ENCODE measurements around the gene NDFIP1.
"Not testable (repeated sequence)": the region's sequence is repeated elsewhere in the genome, so short reads cannot be mapped to it uniquely, and the experiment has no call there.

Gene NDFIP1, protein sequence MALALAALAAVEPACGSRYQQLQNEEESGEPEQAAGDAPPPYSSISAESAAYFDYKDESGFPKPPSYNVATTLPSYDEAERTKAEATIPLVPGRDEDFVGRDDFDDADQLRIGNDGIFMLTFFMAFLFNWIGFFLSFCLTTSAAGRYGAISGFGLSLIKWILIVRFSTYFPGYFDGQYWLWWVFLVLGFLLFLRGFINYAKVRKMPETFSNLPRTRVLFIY

DNA sequence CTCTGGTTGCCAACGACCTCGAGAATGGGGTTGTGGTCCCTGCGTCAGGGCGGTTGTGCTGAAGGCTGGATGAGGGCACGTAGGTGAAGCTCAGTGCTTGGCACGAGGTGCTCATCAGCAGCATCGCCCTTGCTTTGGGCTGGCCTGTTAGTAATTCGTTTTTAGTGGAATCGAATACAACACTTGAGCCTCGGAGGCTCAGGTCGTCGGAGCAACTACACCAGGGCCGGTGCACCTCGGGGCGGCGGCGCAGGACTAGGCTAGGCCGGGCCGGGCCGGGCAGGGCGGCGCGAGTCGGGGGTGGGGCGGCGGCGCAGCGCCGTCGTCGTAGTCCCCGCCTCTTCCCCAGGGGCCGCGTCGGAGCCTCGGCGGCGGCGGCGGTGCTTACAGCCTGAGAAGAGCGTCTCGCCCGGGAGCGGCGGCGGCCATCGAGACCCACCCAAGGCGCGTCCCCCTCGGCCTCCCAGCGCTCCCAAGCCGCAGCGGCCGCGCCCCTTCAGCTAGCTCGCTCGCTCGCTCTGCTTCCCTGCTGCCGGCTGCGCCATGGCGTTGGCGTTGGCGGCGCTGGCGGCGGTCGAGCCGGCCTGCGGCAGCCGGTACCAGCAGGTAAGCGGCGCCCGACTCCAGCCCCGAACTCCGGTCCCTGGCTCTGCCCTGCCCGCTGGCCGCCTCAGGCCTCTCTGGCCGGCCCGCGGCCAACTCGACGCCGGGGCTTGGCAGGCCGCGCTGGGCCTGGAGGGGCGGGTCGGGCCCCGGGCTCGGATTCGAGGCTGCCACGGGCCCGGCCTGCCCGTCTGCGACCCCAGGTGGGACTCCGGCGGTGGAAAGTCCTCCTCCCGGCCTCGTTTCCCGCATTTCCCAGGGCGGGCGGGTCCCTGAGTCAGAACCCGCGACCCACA is at the start of gene NDFIP1:
NDFIP1 (plus strand) TSS at position 348 of the 899 bp plus-strand sequence; CDS start at position 544, 196 bp downstream.
- in situ Hi-C loops (cut with HindIII; ENCODE audit: low sequenced_read_pairs) = no loop called here

DNA sequence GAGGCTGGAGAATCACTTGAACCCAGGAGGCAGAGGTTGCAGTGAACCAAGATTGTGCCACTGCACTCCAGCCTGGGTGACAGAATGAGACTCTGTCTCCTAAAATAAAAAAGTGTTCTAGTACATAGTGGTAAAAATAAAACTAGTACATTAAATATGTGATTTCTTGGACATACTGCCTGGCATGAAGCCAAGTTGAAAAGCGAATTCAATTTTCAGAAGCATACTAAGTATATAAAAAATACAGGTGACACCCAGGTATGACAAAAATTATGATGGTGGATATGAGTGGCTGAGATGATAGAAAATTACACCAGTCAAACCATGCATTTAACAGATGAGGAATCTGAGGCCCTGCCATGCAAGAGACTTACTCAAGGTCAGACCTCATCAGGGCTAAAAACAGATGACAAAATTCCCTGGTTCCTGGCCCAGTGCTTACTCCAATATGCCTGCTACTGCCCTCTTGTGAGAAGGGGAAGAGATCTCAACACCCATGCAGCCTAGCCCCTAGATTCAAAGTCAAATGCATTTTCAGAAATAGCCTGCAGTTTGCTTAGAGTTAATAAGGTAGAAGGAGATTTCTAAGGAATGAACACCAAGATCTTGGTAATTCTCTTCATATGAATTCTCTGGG is 49.2 kb upstream of the NDFIP1 start:
- in situ Hi-C loops (cut with HindIII; ENCODE audit: low sequenced_read_pairs) = no loop called here

DNA sequence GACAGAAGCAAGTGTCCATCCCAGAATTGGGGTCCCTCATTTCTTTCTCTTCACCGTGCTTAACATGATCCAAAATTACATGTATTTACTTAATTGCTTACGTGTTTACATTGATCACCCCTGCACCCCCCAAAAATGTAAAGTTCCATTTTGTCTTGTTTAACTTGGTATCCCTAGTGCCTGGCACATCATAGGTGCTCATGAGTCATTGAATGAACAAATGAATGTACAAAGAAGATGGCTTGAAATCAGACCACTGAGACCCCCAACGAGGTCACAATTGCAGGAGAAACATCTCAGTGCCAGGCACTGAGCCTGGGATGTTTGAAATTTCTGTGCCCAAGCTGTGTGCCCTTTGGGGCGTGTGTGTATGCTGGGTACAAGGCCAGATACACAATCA is 45.2 kb upstream of the NDFIP1 start:
- in situ Hi-C loops (cut with HindIII; ENCODE audit: low sequenced_read_pairs) = no loop called here

DNA sequence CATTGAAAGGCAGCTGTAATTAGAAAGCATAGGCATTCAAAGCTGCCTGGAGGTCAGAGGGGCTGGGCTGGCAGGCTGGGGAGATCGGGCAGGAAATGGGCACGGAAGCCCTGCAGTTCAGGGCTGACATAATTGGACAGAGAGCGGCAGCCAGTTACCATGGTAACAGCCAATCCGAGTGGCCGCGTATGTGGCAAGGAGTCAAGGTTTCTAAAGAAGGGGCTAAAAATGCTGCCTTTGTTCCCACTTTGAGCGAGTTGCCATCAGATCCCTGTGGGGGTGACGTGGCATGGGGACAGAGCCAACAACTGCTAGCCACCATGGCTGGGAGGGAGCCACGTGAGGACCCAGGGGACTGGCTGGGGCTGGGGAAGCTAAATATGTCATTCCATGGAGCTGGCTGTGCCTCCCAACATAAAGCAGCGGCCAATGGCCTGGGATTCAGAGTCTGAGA is 44.7 kb upstream of the NDFIP1 start:
- in situ Hi-C loops (cut with HindIII; ENCODE audit: low sequenced_read_pairs) = no loop called here

DNA sequence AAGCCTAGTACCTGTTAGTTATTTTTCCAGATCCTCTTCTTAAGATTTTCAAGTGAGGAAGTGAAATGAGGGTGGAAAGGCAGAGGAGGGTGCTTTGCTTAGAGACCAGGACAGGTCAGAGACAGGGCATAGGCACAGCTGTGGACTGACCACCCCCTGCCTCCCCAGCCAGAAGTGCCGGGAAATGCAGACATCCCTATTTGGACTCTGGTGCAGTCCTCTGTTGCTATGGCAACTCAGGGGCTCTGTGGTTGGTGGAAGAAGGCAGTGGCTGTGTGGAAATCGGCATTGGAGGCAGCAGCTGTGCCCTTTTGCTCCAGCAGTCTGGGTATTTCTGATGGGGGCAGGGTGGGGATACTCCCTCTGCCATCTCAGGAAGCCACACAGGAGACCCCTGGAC is 43.3 kb upstream of the NDFIP1 start:
- in situ Hi-C loops (cut with HindIII; ENCODE audit: low sequenced_read_pairs) = no loop called here

DNA sequence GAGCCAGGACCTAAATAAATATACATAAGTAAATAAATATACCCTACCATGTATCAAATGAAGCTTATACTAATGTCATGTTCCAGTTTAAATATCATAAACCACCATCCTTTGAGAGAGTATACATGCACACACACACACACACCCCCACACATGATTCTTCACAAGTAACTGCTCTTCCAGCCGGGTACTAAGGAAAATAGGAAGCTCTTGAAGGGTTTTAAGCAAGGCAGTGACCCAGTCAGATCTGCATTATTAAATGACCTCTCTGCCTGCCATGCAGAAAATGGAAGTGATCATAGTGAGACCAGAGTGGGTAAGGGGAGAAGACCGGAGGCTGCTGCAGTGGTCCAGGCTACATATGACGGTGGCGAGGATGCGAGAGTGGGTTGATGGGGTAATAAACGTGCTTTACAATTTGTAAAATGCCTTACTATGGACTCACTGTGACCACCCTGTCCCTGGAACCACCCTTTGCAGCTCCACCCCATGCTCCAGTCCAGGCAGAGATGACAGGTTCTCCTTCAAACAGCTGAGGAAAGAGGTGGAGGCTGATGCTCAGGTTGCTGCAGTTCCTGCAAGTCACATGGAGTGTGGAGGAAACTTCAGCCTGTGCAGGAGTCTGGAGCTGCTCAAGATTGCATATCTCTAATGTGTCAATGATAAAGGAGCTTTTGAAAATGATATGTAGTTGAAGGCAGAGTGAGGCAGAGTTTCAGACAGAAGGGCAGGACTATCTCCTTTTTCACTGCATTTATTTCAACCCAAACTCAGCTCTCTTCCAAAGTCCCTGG is 38.8 kb upstream of the NDFIP1 start:
- in situ Hi-C loops (cut with HindIII; ENCODE audit: low sequenced_read_pairs) = no loop called here

DNA sequence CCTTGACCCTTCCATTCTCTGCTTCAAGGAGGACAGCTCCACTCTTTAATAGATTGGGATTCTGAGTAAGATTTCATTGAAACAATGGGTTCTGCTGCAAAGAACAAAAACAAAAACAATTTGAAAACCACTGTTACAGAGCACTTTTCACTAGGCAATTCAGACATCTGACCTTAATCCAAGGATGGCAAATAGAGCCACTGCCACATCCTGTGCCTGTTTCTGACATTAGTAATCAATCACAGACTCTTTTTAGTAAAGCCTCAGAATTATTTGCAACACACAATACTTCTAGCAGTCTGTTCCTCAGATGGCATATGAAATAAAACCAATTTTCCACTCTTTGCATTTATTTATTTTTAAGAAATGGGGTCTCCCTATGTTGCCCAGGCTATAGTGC is 37.8 kb upstream of the NDFIP1 start:
- in situ Hi-C loops (cut with HindIII; ENCODE audit: low sequenced_read_pairs) = no loop called here

DNA sequence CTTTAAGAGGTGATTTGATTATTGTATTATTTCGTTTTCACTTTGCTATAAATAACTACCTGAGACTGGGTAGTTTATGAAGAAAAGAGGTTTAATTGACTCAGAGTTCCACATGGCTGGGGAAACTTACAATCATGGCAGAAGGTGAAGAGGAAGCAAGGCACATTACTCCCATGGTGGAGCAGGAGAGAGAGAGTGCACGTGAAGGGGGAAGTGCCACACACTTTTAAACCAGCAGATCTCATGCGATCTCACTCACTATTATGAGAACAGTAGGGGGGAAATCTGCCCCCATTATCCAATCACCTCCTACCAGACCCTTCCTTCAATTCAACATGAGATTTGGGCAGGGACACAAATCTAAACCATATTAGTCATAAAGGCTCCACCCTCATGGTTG is 36.1 kb upstream of the NDFIP1 start:
- in situ Hi-C loops (cut with HindIII; ENCODE audit: low sequenced_read_pairs) = no loop called here

DNA sequence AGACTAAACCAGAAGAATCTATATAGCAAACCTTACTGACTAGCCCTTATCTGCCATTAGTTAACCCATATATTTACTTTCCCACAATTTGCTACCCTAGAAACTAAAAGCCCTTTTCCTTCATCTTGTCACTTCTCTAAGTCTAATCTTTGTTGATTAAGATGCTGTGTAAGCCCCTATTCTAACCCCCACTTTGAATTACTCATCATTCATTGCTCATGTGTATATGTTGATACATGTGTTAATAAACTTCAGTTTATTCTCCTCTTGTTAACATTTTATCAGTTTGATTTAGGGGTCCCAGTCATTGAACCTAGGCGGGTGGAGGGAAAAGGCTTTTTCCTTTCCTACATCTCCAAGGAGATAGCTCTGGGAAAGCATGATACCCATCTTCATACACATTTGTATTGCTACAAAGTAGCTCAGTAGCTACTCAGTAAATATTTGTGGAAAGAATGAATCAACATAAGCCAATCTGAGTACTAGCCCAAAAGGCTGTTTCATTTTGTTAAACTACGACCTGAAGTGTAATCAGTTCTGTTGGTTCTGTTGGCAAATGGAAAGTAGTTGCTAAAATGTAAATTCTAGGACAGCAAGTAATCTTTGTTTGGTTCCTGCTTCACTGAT is 35.1 kb upstream of the NDFIP1 start:
- in situ Hi-C loops (cut with HindIII; ENCODE audit: low sequenced_read_pairs) = no loop called here

DNA sequence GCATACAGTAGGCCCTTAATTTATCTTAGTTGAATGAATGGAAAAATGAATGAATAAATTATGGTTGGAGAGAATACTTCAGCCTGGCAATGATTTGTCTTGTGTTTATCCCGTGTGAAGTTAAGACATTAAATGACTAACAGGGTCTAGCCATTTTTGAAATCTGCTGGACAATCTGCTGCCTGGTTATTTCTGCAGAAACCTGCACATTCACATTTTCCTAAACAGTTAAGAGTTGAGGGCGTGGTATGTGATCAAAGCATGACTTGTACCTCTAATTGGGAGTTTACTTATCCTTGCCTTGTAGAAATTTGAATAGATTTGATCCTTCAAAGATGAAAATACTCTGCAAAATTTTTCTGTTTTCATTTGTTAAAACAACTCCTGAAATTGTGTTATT is 34.6 kb upstream of the NDFIP1 start:
- in situ Hi-C loops (cut with HindIII; ENCODE audit: low sequenced_read_pairs) = no loop called here

DNA sequence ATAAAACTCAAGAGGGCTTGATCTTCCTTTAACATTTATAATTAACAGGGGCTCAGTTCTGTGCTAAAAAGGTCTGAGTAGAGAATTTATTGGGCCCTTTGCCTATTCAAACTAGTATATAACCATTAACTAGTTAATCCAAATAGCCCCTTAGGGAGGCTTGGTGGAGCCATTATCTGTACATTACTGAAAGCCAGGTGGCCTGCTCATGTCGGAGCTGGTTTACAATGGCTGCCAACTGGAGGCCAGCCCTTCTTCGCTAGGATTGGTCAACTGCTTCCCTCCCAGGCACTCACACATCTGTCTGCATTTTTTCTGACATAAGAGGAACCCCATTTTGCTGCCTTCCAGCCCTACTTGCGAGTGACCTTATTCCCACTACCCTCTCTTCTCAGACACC is 30.4 kb upstream of the NDFIP1 start:
- in situ Hi-C loops (cut with HindIII; ENCODE audit: low sequenced_read_pairs) = no loop called here

DNA sequence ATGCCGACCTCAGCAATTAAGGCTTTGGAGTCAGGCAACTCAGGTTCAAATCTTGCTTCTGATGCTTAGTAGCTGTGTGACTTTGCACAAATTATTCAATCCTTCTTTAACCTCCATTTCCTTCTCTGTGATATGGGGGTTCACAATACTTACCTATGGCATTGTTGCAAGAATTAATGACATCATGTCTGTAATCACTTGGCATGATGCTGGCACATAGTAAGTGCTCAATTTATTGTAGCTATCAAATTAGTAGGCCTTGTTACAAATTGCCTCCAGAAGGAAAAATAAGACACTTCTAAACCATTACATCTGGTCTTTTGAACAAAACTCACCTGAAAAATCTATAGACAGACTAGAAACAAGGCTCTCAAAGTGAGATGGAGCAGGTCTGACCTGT is 29.9 kb upstream of the NDFIP1 start:
- in situ Hi-C loops (cut with HindIII; ENCODE audit: low sequenced_read_pairs) = no loop called here

DNA sequence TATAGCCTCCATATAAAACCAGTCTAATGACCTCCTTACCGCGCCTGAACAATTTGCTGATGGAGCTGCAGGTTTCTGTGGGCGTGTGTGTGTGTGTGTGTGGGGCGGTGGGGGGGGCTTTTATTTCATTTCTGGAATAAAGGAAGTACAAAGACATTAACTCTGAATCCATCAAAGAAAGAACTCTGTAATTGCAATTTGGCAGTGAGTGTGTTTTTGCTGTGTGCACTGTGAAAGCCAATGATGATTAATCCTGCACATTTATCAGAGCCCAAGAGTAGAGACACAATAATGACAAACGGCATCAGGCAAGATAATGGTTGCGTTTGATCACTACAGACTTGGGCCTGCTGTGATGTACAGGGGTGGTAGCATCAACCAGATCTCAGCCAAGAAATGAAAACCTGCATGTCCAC is 29.3 kb upstream of the NDFIP1 start:
- in situ Hi-C loops (cut with HindIII; ENCODE audit: low sequenced_read_pairs) = no loop called here

DNA sequence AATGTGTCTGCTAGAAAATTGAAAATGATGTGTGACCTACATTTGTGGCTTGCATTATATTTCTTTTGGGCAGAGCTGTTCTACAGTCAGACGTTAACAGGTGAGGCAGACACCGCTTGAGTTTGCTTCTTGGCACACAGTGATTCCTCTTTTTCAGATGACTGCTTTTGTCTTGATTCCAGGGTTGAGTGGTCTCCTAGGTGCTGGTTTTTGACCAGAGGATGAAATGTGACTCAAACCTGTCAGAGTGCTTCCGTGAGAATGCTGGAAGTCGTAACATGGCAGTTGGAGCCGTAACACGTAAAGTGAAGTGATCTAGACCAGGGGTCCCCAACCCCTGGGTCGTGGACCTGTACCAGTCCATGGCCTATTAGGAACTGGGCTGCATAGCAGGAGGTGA is 28.3 kb upstream of the NDFIP1 start:
- in situ Hi-C loops (cut with HindIII; ENCODE audit: low sequenced_read_pairs) = no loop called here

DNA sequence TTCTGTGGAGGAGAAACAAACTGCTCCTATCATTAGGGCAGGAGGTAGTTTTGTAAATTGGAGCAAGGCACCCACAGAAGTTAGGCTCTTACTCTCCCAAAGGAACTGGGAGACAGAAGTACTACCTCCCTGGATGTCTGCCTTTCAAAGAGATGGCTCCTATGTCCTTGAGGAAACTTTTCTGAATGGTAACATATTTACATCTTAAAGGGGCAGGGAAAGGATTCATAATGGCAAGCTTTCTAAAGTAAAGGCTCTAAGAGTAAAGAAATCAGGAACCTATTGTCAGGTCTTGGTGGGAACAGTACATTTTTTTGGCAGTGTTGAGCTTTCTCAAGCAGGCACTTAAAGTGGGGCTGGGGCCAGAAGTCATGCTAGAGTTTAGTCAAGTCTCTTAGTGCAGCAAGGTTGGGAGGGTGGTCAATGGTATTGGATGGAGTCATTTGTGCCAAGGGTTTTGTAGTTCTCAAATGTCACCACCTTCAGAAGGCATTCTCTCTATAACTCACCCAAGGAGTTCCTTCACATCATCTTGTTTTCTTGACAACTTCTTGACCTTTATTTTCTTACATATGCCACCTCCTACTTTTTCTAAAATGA is 26.3 kb upstream of the NDFIP1 start:
- in situ Hi-C loops (cut with HindIII; ENCODE audit: low sequenced_read_pairs) = no loop called here

DNA sequence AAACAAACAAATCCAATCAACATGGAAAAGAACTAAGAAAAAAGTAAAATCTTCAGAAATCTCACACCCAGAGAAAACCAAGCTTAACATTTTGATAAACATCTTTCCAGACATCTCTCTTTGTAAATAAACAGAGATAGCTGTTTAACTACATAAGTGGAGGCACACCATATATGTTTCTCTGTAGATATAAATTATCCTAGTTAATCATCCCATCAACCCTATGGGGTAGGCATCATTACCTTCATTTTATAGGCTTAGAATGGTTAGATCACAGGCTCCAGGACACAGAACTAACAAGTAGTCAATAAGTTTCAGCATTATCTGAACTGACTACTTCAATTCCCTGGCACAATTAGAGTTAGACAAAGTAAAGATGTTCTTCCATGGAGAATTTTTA is 22.4 kb upstream of the NDFIP1 start:
- in situ Hi-C loops (cut with HindIII; ENCODE audit: low sequenced_read_pairs) = no loop called here

DNA sequence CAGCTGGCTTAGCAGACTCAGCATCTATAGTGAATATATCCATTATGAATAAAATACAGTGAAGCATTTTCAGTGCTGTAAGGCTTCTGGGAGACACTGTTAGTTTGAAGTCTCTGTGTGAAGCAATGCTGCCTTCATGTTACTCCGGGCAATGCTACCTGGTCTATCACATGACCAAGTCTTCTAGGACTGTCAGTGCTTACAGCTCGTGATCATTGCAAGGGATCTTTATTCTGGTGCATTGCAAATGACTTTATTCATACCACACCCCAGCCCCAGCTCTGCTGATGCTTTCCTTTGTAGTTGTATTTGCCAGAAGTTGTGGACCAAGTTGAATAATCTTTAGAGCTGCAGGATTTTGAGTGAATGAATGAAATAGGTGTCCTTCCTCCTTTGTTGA is 21.9 kb upstream of the NDFIP1 start:
- in situ Hi-C loops (cut with HindIII; ENCODE audit: low sequenced_read_pairs) = no loop called here

DNA sequence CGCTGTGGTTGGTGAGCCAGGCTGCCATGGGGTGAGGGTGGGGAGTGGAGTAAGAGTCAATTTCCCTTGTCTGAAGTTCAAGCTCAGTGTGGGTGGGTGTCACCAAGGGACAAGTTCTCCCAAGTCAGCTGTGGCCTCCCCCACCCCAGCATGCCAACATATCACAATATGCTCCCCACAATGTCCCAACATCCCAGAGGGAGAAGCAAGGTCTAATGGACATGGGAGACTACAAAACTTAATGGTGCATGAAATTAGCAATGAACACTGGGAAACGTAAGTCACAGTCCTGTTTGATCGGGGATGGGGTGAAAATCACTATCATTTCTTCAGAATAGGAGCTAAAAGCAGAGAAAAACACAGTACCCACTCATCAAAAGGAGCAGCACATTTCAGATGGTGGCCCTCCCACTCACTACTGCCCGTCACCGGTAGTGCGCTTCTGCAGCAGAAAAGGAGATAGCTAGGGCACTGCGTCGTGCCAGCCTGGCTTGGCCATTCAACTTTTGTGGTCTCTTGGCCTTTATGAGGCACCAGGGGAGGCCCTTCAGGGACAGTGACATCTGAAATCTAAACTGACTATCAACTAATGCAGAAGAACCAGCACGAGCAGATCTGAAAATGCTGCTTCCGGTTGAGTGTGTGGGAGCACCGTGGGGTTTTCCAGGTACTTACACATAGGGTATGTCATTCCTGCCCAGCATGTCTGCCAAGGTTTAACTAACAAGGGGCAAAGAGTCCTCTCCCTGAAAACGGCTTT is 20.5 kb upstream of the NDFIP1 start:
- in situ Hi-C loops (cut with HindIII; ENCODE audit: low sequenced_read_pairs) = no loop called here

DNA sequence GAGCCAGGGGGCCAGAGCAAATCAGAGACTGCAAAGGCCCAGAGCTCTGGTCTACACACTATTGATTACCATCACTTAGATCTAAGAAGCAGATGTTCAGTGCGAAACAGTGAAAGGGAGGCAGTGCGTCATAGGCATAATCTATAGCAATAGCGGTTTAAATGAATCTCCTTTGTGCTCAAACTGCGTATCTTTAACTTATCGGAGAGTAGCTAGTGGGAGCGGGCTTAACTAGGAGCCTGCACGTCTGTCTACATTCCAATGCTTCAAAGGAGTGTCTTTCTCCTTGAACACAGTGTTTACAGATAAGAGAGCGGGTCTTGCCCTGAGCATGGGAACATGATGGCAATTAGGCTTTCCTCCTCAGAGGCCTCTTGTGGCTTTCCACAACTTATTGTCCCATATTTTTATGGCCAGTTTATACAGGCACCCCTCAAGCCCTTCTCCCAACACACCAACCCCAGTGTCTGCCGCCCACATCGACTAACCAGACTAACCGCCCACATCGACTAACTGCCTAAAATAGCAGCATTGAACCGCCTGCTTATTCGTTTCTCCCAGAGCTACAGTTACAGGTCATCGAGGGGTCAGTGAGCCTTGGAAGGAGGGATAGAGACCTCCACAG is 19.6 kb upstream of the NDFIP1 start:
- in situ Hi-C loops (cut with HindIII; ENCODE audit: low sequenced_read_pairs) = not testable (repeated sequence)

All from DLD1 (cell line).